Panc1 (cell line): ENCODE measurements around the gene MINDY4. TPM values are rescaled to one million over a fixed set of nuclear protein-coding genes. Genes with fewer than 3 reads are reported as not detected.
A peak's percentile ranks its signal among the peaks of the same experiment; 100 is the strongest.

Experiments
- ATAC-seq: fragments of 200-7000 bp; cut with Tn5 transposase; 2 replicates; pipeline ENCODE4 v1.9.1; 2020; ENCODE audit warnings: mild to moderate bottlenecking, moderate library complexity
- BruUV-seq: library from RNA; stranded (reverse); fragments of 400-500 nt; replicated peaks from 2 replicates; lab custom pipeline; 2021; lab: Mats Ljungman, UMichigan
- CTCF ChIA-PET: fragments of 300-600 bp; sonication (Branson Sonifier 250); formaldehyde crosslinking; loops from one replicate; lab custom pipeline; 2022; ENCODE audit warnings: antibody characterized with exemption; lab: Charles Lee
- POLR2A ChIA-PET: fragments of 300-600 bp; sonication (Branson Sonifier 250); formaldehyde crosslinking; loops from one replicate; lab custom pipeline; 2022; ENCODE audit warnings: antibody characterized with exemption; lab: Charles Lee
- DNase-seq: peaks from one replicate; pipeline ENCODE4 v3.0.0-alpha.2; 2010; ENCODE audit warnings: low read depth, low spot score
- H3K27ac ChIP-seq: 2 replicates; pipeline ENCODE4 v1.5.1; 2011; ENCODE audit warnings: mild to moderate bottlenecking, low read length, inconsistent platforms
- H3K27me3 ChIP-seq: fragments of 200-500 bp; sonication (Bioruptor generic); 2 replicates; pipeline ENCODE4 v1.6.0; 2014; ENCODE audit warnings: low read length, inconsistent platforms; ENCODE audit not compliant: control insufficient read depth, insufficient read depth
- H3K36me3 ChIP-seq: fragments of 200-500 bp; sonication (Bioruptor generic); 2 replicates; pipeline ENCODE4 v1.5.1; 2014; ENCODE audit warnings: inconsistent platforms, mild to moderate bottlenecking, low read length, moderate library complexity; ENCODE audit not compliant: control insufficient read depth, insufficient read depth
- H3K4me1 ChIP-seq: 2 replicates; pipeline ENCODE4 v1.5.1; 2011; ENCODE audit warnings: inconsistent platforms, mild to moderate bottlenecking, low read length, moderate library complexity; ENCODE audit not compliant: control insufficient read depth, insufficient read depth
- H3K4me3 ChIP-seq, 2 experiments: 2 replicates each; pipeline ENCODE4 v1.5.1; 2011 to 2012; ENCODE audit warnings: low read depth in 2 of 2, low read length in 2 of 2, mild to moderate bottlenecking in 2 of 2, inconsistent platforms in 1 of 2, moderate library complexity in 1 of 2
- H3K9me3 ChIP-seq: fragments of 200-500 bp; sonication (Bioruptor generic); 2 replicates; pipeline ENCODE4 v1.5.1; 2014; ENCODE audit warnings: low read depth, mild to moderate bottlenecking, inconsistent platforms, low read length, moderate library complexity; ENCODE audit not compliant: control insufficient read depth, insufficient read depth
- CTCF ChIP-seq: fragments of 450-650 bp; IDR thresholded peaks from 2 replicates; pipeline ENCODE4 v1.5.1; 2017; ENCODE audit warnings: mild to moderate bottlenecking
- POLR2AphosphoS5 ChIP-seq: IDR thresholded peaks from 2 replicates; pipeline ENCODE4 v1.6.1; 2012; ENCODE audit warnings: mild to moderate bottlenecking, low read depth, low read length, moderate library complexity
- SIN3A ChIP-seq: IDR thresholded peaks from 2 replicates; pipeline ENCODE4 v1.6.1; 2012; ENCODE audit warnings: low read depth, mild to moderate bottlenecking, low read length, moderate library complexity, borderline replicate concordance; ENCODE audit not compliant: insufficient read depth
- TCF7L2 ChIP-seq: IDR thresholded peaks from 2 replicates; pipeline ENCODE4 v1.6.1; 2011; ENCODE audit warnings: mild to moderate bottlenecking, low read depth, low read length, inconsistent platforms
- in situ Hi-C: cut with HindIII; loops from 2 replicates; pipeline ENCODE4 v1.10.0; 2016; ENCODE audit warnings: low sequenced_read_pairs, low pct_unique_long_range_greater_than_20kb
- intact Hi-C: fragments of 100-400 bp; cut with micrococcal nuclease; formaldehyde crosslinking; loops from one replicate; pipeline ENCODE4 v1.10.0; 2022; ENCODE audit not compliant: unreplicated experiment
- total RNA-seq: library from RNA; stranded (reverse); gene quantifications from one replicate; pipeline ENCODE4 v1.2.1, GENCODE V29; 2021; ENCODE audit not compliant: unreplicated experiment
- TF ChIP-seq, protein P1 (sequence below), 2 experiments: IDR thresholded peaks; 2 replicates each; pipeline ENCODE4 v1.6.1; 2011 to 2012; ENCODE audit warnings: low read depth in 2 of 2, control low read depth in 1 of 2, low read length in 1 of 2, mild to moderate bottlenecking in 1 of 2, moderate library complexity in 1 of 2; ENCODE audit not compliant: insufficient read depth in 1 of 2

MINDY4 gene
- total RNA-seq, 1 experiment from 2014 or later, result 6.2 TPM

GRCh38 chr7:30912731-30912985, 141.4 kb downstream of the MINDY4 start:
- TF ChIP-seq, protein P1, sequence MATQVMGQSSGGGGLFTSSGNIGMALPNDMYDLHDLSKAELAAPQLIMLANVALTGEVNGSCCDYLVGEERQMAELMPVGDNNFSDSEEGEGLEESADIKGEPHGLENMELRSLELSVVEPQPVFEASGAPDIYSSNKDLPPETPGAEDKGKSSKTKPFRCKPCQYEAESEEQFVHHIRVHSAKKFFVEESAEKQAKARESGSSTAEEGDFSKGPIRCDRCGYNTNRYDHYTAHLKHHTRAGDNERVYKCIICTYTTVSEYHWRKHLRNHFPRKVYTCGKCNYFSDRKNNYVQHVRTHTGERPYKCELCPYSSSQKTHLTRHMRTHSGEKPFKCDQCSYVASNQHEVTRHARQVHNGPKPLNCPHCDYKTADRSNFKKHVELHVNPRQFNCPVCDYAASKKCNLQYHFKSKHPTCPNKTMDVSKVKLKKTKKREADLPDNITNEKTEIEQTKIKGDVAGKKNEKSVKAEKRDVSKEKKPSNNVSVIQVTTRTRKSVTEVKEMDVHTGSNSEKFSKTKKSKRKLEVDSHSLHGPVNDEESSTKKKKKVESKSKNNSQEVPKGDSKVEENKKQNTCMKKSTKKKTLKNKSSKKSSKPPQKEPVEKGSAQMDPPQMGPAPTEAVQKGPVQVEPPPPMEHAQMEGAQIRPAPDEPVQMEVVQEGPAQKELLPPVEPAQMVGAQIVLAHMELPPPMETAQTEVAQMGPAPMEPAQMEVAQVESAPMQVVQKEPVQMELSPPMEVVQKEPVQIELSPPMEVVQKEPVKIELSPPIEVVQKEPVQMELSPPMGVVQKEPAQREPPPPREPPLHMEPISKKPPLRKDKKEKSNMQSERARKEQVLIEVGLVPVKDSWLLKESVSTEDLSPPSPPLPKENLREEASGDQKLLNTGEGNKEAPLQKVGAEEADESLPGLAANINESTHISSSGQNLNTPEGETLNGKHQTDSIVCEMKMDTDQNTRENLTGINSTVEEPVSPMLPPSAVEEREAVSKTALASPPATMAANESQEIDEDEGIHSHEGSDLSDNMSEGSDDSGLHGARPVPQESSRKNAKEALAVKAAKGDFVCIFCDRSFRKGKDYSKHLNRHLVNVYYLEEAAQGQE (IDR thresholded peaks at IDR 0.05; ENCODE audit: insufficient read depth in 1 of 2, low read depth in 2 of 2, low read length in 1 of 2), result no peak
- TF ChIP-seq TCF7L2 (no peak), SIN3A (no peak), CTCF (no peak)
- no peak for ATAC-seq
- Histone ChIP-seq H3K27ac (no peak overlapping the region), H3K9me3 (no peaks in the 10 kb centered on the region), H3K27me3 (no peaks in the 10 kb centered on the region), H3K4me3 (no peak overlapping the region), H3K36me3 (no peaks in the 10 kb centered on the region), H3K4me1 (no peaks in the 10 kb centered on the region)
- CTCF ChIA-PET, result no interaction called here
- intact Hi-C loops, result no loop called here
- no peak for DNase-seq
- POLR2A ChIA-PET, result no interaction called here
- in situ Hi-C loops, result no loop called here
- no TSS peak for BruUV-seq

GRCh38 chr7:30912986-30913811, 142.0 kb downstream of the MINDY4 start:
- no peaks in the 10 kb centered on the region for H3K27me3 ChIP-seq
- DNase-seq, result no peak
- no peak overlapping the region for H3K27ac ChIP-seq
- peak; percentile 27; the same call in 1 of the 2 replicates for ATAC-seq
- H3K4me1 ChIP-seq, result no peaks in the 10 kb centered on the region
- in situ Hi-C loops (no loop called here), intact Hi-C loops (no loop called here)
- no peak overlapping the region for H3K4me3 ChIP-seq
- BruUV-seq, result no TSS peak
- TF ChIP-seq POLR2AphosphoS5, result no peak
- TF ChIP-seq TCF7L2, result no peak
- TF ChIP-seq SIN3A, result no peak
- TF ChIP-seq CTCF, result no peak
- TF ChIP-seq, protein P1 (IDR thresholded peaks at IDR 0.05; ENCODE audit: insufficient read depth in 1 of 2, low read depth in 2 of 2, low read length in 1 of 2), result no peak
- ChIA-PET CTCF (no interaction called here), POLR2A (no interaction called here)
- no peaks in the 10 kb centered on the region for H3K36me3 ChIP-seq
- no peaks in the 10 kb centered on the region for H3K9me3 ChIP-seq
